Panc1 (cell line): ENCODE data around the gene ZGRF1. TPM values are rescaled to one million over a fixed set of nuclear protein-coding genes. Genes with fewer than 3 reads are reported as not detected.

Experiments
- ATAC-seq: fragments of 200-7000 bp; cut with Tn5 transposase; 2 replicates; pipeline ENCODE4 v1.9.1; 2020; ENCODE audit warnings: mild to moderate bottlenecking, moderate library complexity
- BruUV-seq: library from RNA; stranded (reverse); fragments of 400-500 nt; replicated peaks from 2 replicates; lab custom pipeline; 2021; lab: Mats Ljungman, UMichigan
- CTCF ChIA-PET: fragments of 300-600 bp; sonication (Branson Sonifier 250); formaldehyde crosslinking; loops from one replicate; lab custom pipeline; 2022; ENCODE audit warnings: antibody characterized with exemption; lab: Charles Lee
- POLR2A ChIA-PET: fragments of 300-600 bp; sonication (Branson Sonifier 250); formaldehyde crosslinking; loops from one replicate; lab custom pipeline; 2022; ENCODE audit warnings: antibody characterized with exemption; lab: Charles Lee
- DNase-seq: peaks from one replicate; pipeline ENCODE4 v3.0.0-alpha.2; 2010; ENCODE audit warnings: low read depth, low spot score
- H3K27ac ChIP-seq: 2 replicates; pipeline ENCODE4 v1.5.1; 2011; ENCODE audit warnings: mild to moderate bottlenecking, low read length, inconsistent platforms
- H3K27me3 ChIP-seq: fragments of 200-500 bp; sonication (Bioruptor generic); 2 replicates; pipeline ENCODE4 v1.6.0; 2014; ENCODE audit warnings: low read length, inconsistent platforms; ENCODE audit not compliant: control insufficient read depth, insufficient read depth
- H3K36me3 ChIP-seq: fragments of 200-500 bp; sonication (Bioruptor generic); 2 replicates; pipeline ENCODE4 v1.5.1; 2014; ENCODE audit warnings: inconsistent platforms, mild to moderate bottlenecking, low read length, moderate library complexity; ENCODE audit not compliant: control insufficient read depth, insufficient read depth
- H3K4me1 ChIP-seq: 2 replicates; pipeline ENCODE4 v1.5.1; 2011; ENCODE audit warnings: inconsistent platforms, mild to moderate bottlenecking, low read length, moderate library complexity; ENCODE audit not compliant: control insufficient read depth, insufficient read depth
- H3K4me3 ChIP-seq, 2 experiments: 2 replicates each; pipeline ENCODE4 v1.5.1; 2011 to 2012; ENCODE audit warnings: low read depth in 2 of 2, low read length in 2 of 2, mild to moderate bottlenecking in 2 of 2, inconsistent platforms in 1 of 2, moderate library complexity in 1 of 2
- H3K9me3 ChIP-seq: fragments of 200-500 bp; sonication (Bioruptor generic); 2 replicates; pipeline ENCODE4 v1.5.1; 2014; ENCODE audit warnings: low read depth, mild to moderate bottlenecking, inconsistent platforms, low read length, moderate library complexity; ENCODE audit not compliant: control insufficient read depth, insufficient read depth
- POLR2AphosphoS5 ChIP-seq: IDR thresholded peaks from 2 replicates; pipeline ENCODE4 v1.6.1; 2012; ENCODE audit warnings: mild to moderate bottlenecking, low read depth, low read length, moderate library complexity
- SIN3A ChIP-seq: IDR thresholded peaks from 2 replicates; pipeline ENCODE4 v1.6.1; 2012; ENCODE audit warnings: low read depth, mild to moderate bottlenecking, low read length, moderate library complexity, borderline replicate concordance; ENCODE audit not compliant: insufficient read depth
- TCF7L2 ChIP-seq: IDR thresholded peaks from 2 replicates; pipeline ENCODE4 v1.6.1; 2011; ENCODE audit warnings: mild to moderate bottlenecking, low read depth, low read length, inconsistent platforms
- in situ Hi-C: cut with HindIII; loops from 2 replicates; pipeline ENCODE4 v1.10.0; 2016; ENCODE audit warnings: low sequenced_read_pairs, low pct_unique_long_range_greater_than_20kb
- intact Hi-C: fragments of 100-400 bp; cut with micrococcal nuclease; formaldehyde crosslinking; loops from one replicate; pipeline ENCODE4 v1.10.0; 2022; ENCODE audit not compliant: unreplicated experiment
- total RNA-seq: library from RNA; stranded (reverse); gene quantifications from one replicate; pipeline ENCODE4 v1.2.1, GENCODE V29; 2021; ENCODE audit not compliant: unreplicated experiment
- TF ChIP-seq, protein P1 (sequence below), 2 experiments: IDR thresholded peaks; 2 replicates each; pipeline ENCODE4 v1.6.1; 2011 to 2012; ENCODE audit warnings: low read depth in 2 of 2, control low read depth in 1 of 2, low read length in 1 of 2, mild to moderate bottlenecking in 1 of 2, moderate library complexity in 1 of 2; ENCODE audit not compliant: insufficient read depth in 1 of 2
- TF ChIP-seq, protein P2 (sequence below): fragments of 450-650 bp; IDR thresholded peaks from 2 replicates; pipeline ENCODE4 v1.5.1; 2017; ENCODE audit warnings: mild to moderate bottlenecking

Gene ZGRF1
- total RNA-seq, 1 experiment from 2014 or later: 7.4 TPM

DNA sequence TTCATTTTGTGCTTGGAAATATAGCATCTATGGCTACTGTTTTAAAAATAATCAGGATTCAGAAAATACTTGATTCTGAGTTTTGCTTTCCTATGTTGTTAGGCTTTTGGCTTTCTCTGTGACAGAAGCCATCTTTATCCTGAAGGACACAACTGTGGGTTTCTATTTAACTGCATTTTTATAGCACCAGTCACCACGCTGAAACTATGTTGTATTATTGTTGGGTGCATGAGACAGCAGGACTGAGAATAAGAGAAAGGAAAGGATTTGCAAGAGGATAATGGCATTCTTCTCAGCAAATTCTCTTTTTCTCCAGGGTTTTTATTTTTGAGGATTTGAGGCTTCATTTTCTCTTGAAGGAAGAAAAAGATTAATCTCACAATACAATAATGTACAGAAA lies 110.6 kb downstream of the ZGRF1 start:
- POLR2A ChIA-PET: no interaction called here
- no peak for DNase-seq
- Histone ChIP-seq H3K27ac (no peak overlapping the region), H3K4me3 (no peak overlapping the region), H3K36me3 (no peaks in the 10 kb centered on the region), H3K27me3 (peaks cover 8% of the 10 kb centered on the region), H3K4me1 (no peaks in the 10 kb centered on the region), H3K9me3 (no peaks in the 10 kb centered on the region)
- CTCF ChIA-PET: no interaction called here
- in situ Hi-C loops: no loop called here
- ATAC-seq: no peak
- intact Hi-C loops: no loop called here
- TF ChIP-seq SIN3A (no peak), POLR2AphosphoS5 (no peak), TCF7L2 (no peak)
- TF ChIP-seq, protein P1, sequence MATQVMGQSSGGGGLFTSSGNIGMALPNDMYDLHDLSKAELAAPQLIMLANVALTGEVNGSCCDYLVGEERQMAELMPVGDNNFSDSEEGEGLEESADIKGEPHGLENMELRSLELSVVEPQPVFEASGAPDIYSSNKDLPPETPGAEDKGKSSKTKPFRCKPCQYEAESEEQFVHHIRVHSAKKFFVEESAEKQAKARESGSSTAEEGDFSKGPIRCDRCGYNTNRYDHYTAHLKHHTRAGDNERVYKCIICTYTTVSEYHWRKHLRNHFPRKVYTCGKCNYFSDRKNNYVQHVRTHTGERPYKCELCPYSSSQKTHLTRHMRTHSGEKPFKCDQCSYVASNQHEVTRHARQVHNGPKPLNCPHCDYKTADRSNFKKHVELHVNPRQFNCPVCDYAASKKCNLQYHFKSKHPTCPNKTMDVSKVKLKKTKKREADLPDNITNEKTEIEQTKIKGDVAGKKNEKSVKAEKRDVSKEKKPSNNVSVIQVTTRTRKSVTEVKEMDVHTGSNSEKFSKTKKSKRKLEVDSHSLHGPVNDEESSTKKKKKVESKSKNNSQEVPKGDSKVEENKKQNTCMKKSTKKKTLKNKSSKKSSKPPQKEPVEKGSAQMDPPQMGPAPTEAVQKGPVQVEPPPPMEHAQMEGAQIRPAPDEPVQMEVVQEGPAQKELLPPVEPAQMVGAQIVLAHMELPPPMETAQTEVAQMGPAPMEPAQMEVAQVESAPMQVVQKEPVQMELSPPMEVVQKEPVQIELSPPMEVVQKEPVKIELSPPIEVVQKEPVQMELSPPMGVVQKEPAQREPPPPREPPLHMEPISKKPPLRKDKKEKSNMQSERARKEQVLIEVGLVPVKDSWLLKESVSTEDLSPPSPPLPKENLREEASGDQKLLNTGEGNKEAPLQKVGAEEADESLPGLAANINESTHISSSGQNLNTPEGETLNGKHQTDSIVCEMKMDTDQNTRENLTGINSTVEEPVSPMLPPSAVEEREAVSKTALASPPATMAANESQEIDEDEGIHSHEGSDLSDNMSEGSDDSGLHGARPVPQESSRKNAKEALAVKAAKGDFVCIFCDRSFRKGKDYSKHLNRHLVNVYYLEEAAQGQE (IDR thresholded peaks at IDR 0.05; ENCODE audit: insufficient read depth in 1 of 2, low read depth in 2 of 2, low read length in 1 of 2): no peak
- TF ChIP-seq, protein P2, sequence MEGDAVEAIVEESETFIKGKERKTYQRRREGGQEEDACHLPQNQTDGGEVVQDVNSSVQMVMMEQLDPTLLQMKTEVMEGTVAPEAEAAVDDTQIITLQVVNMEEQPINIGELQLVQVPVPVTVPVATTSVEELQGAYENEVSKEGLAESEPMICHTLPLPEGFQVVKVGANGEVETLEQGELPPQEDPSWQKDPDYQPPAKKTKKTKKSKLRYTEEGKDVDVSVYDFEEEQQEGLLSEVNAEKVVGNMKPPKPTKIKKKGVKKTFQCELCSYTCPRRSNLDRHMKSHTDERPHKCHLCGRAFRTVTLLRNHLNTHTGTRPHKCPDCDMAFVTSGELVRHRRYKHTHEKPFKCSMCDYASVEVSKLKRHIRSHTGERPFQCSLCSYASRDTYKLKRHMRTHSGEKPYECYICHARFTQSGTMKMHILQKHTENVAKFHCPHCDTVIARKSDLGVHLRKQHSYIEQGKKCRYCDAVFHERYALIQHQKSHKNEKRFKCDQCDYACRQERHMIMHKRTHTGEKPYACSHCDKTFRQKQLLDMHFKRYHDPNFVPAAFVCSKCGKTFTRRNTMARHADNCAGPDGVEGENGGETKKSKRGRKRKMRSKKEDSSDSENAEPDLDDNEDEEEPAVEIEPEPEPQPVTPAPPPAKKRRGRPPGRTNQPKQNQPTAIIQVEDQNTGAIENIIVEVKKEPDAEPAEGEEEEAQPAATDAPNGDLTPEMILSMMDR: no peak
- no TSS peak for BruUV-seq

DNA sequence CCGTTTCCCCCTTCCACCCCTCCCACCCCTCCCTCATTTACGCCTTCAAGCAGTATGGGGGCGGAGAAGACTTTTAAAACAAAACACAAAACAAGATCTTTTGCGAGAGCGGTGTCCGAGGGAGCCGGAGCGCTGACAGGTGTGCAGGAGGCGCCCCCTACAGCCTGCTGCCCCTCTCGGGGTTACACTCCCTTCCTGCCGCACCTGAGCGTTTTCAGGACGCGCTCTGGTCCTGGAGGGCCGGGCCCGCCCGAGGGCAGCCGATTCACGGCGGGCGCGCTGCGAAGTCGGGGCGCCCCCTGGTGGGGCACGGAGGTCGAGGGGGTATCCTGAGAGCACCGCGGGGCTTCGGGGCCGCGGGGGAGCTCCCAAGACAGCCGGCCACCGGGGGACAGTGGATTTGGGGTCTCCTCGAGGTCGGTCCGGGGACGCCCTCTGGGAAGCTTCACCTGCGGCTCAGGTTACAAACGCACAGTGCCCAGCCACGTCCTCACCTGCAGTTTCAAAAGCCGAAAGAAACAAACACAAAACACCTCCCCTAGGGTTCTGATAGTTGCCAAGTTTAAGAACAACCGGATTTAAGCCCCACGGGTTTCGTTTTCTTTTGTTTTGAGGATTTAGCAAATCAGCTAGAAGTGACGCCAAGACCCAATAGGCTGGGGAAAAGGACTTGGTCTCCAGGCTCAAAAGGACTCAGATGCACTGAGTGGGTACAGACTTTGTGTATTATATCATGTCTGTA lies 112.8 kb downstream of the ZGRF1 start:
- intact Hi-C loops: loop anchor here (2.0 kb wide), 1 partner anchor 195 kb away; no protein-coding TSS in a partner anchor
- ChIA-PET POLR2A (no interaction called here), CTCF (no interaction called here)
- BruUV-seq: no TSS peak
- TF ChIP-seq, protein P1 (IDR thresholded peaks at IDR 0.05; ENCODE audit: insufficient read depth in 1 of 2, low read depth in 2 of 2, low read length in 1 of 2): no peak
- TF ChIP-seq, protein P2: peak; percentile 86
- TF ChIP-seq POLR2AphosphoS5: no peak
- DNase-seq: no peak
- no peaks in the 10 kb centered on the region for H3K4me1 ChIP-seq
- H3K9me3 ChIP-seq: no peaks in the 10 kb centered on the region
- ATAC-seq: peak; percentile 92
- H3K4me3 ChIP-seq: peak overlapping the region; percentile 13 to 34; a peak in 3 of 4 replicates
- H3K27me3 ChIP-seq: peaks cover 13% of the 10 kb centered on the region
- H3K27ac ChIP-seq: no peak overlapping the region
- H3K36me3 ChIP-seq: no peaks in the 10 kb centered on the region
- in situ Hi-C loops: no loop called here
